ENCODE results near the gene TMEM108. TPM values are rescaled to one million over a fixed set of nuclear protein-coding genes. Genes with fewer than 3 reads are reported as not detected.

The TMEM108 gene
- total and polyA plus RNA-seq, 2 of the 4 experiments (the other 2 are of a cell fraction) = 0.18 to 2.2 TPM

GRCh38 chr3:133136114-133137041 lies 98.2 kb downstream of the TMEM108 start:
- POLR2A ChIA-PET (ENCODE audit: unreplicated experiment) = no interaction called here
- H2BK15ac ChIP-seq (ENCODE audit: low read depth, low read length) = no peak overlapping the region
- no peak overlapping the region for H3K4ac ChIP-seq (ENCODE audit: low read depth, low read length)
- no peak overlapping the region for H2BK5ac ChIP-seq (ENCODE audit: low read depth, low read length, poor library complexity, severe bottlenecking)
- intact Hi-C loops (cut with micrococcal nuclease) (no loop called here), in situ Hi-C loops (cut with MboI; ENCODE audit: low sequenced_read_pairs) (no loop called here), dilution Hi-C loops (cut with HindIII; ENCODE audit: low sequenced_read_pairs, unreplicated experiment) (no loop called here)
- no peak overlapping the region for H2BK20ac ChIP-seq (ENCODE audit: low read depth, low read length)
- H3K23ac ChIP-seq (ENCODE audit: low read depth, low read length) = no peak overlapping the region
- H2BK120ac ChIP-seq (ENCODE audit: low read depth, low read length) = no peak overlapping the region
- no peaks in the 10 kb centered on the region for H4K20me1 ChIP-seq (ENCODE audit: insufficient read depth, low read length)
- no peak overlapping the region for H2AK9ac ChIP-seq (replicated peaks; ENCODE audit: low read depth, low read length, poor library complexity)
- no peaks in the 10 kb centered on the region for H3K79me1 ChIP-seq (ENCODE audit: low read depth in 1 of 2, low read length in 2 of 2)
- no CpG with 5 or more reads among the region's 2 CpGs for WGBS, 2 experiments (ENCODE audit: extremely low coverage in 2 of 2, insufficient read length in 1 of 2)
- no peak overlapping the region for H4K91ac ChIP-seq (ENCODE audit: insufficient read depth, low read depth, low read length)
- no peak overlapping the region for H3K4me2 ChIP-seq (ENCODE audit: low read depth, low read length)
- CTCF ChIA-PET = no interaction called here
- H2AK5ac ChIP-seq (ENCODE audit: low read depth, low read length) = no peak overlapping the region
- ATAC-seq (ENCODE audit: low read depth) = no peak
- no peak overlapping the region for H3K27ac ChIP-seq (ENCODE audit: insufficient read depth, low read length)
- H4K8ac ChIP-seq (ENCODE audit: low read depth in 2 of 2, low read length in 2 of 2) = no peak overlapping the region
- no TSS peak for BruUV-seq (replicated peaks)
- no peaks in the 10 kb centered on the region for H3K27me3 ChIP-seq (ENCODE audit: control insufficient read depth, insufficient read depth, low read length)
- H3K9ac ChIP-seq (ENCODE audit: low read depth, low read length) = no peak overlapping the region
- H3K36me3 ChIP-seq (ENCODE audit: control insufficient read depth, insufficient read depth, low read length) = no peaks in the 10 kb centered on the region
- no peaks in the 10 kb centered on the region for H3K9me1 ChIP-seq (ENCODE audit: insufficient read depth, low read length)
- H3K4me3 ChIP-seq (ENCODE audit: insufficient read depth, low read depth, low read length) = no peak overlapping the region
- DNase-seq = no peak
- H3K56ac ChIP-seq (ENCODE audit: extremely low read depth, insufficient read depth, low read length) = no peak overlapping the region
- H3K9me3 ChIP-seq (ENCODE audit: control insufficient read depth, insufficient read depth, low read length) = no peaks in the 10 kb centered on the region
- no peak for TF ChIP-seq USF2 (IDR thresholded peaks at IDR 0.05; ENCODE audit: low read depth, low read length)
- TF ChIP-seq MXI1 (IDR thresholded peaks at IDR 0.05; ENCODE audit: borderline replicate concordance, low read depth, low read length) = no peak
- no peak for TF ChIP-seq MAFK (IDR thresholded peaks at IDR 0.05; ENCODE audit: low read depth, low read length)
- no peak for TF ChIP-seq CTCF (conservative IDR thresholded peaks at IDR 0.05; ENCODE audit: low read depth, low read length)
- 0 out of 2 replicates have a peak, but pooled peaks have one; percentile 19 for TF ChIP-seq FOS (IDR thresholded peaks at IDR 0.05; ENCODE audit: low read depth, low read length)
- no peak for TF ChIP-seq CEBPB (IDR thresholded peaks at IDR 0.05; ENCODE audit: low read depth, low read length)
- no peak for TF ChIP-seq MAZ (IDR thresholded peaks at IDR 0.05; ENCODE audit: borderline replicate concordance, low read depth, low read length)
- H2AFZ ChIP-seq (replicated peaks; ENCODE audit: low read length, poor library complexity) = no peak overlapping the region
- H3K4me1 ChIP-seq (ENCODE audit: control insufficient read depth, insufficient read depth, low read length) = no peaks in the 10 kb centered on the region
- H3K18ac ChIP-seq (ENCODE audit: low read depth, low read length) = no peak overlapping the region
- no peak overlapping the region for H3K14ac ChIP-seq (replicated peaks; ENCODE audit: low read depth, low read length)
- no peak overlapping the region for H4K5ac ChIP-seq (ENCODE audit: low read depth, low read length)
